ENCODE measurements around the gene CCN2. TPM values are rescaled to one million over a fixed set of nuclear protein-coding genes. Genes with fewer than 3 reads are reported as not detected.

The CCN2 gene
- total RNA-seq, 3 donors from 2014 or later: 91.1 to 122 (median 95.0) TPM

- no peaks in the 10 kb centered on the region for H3K36me3 ChIP-seq
- H3K4me1 ChIP-seq: no peaks in the 10 kb centered on the region
- no peak overlapping the region for H3K4me3 ChIP-seq
- no peak for DNase-seq (ENCODE audit: low spot score in 2 of 2)
- H3K27ac ChIP-seq: no peak overlapping the region
- intact Hi-C loops (cut with DNase I; ENCODE audit: low total_unique reads): no loop called here
- no peak for TF ChIP-seq POLR2A (IDR thresholded peaks at IDR 0.05)
- TF ChIP-seq POLR2AphosphoS5 (IDR thresholded peaks at IDR 0.05): no peak
- TF ChIP-seq CTCF (IDR thresholded peaks at IDR 0.05): no peak
- no peaks in the 10 kb centered on the region for H3K27me3 ChIP-seq
- no peaks in the 10 kb centered on the region for H3K9me3 ChIP-seq
Measured at GRCh38 chr6:131997429-131998153, 46.4 kb upstream of the CCN2 start.

GRCh38 chr6:131995917-131996316 is 44.7 kb upstream of the CCN2 start:
- Histone ChIP-seq H3K27me3 (no peaks in the 10 kb centered on the region), H3K36me3 (no peaks in the 10 kb centered on the region), H3K4me3 (no peak overlapping the region), H3K27ac (no peak overlapping the region), H3K9me3 (no peaks in the 10 kb centered on the region), H3K4me1 (no peaks in the 10 kb centered on the region)
- intact Hi-C loops (cut with DNase I; ENCODE audit: low total_unique reads): no loop called here
- TF ChIP-seq POLR2A (IDR thresholded peaks at IDR 0.05) (no peak), POLR2AphosphoS5 (IDR thresholded peaks at IDR 0.05) (no peak), CTCF (IDR thresholded peaks at IDR 0.05) (no peak)
- no peak for DNase-seq (ENCODE audit: low spot score in 2 of 2)

GRCh38 chr6:131992557-131992956 is 41.4 kb upstream of the CCN2 start:
- Histone ChIP-seq H3K27me3 (no peaks in the 10 kb centered on the region), H3K27ac (no peak overlapping the region), H3K4me1 (no peaks in the 10 kb centered on the region), H3K36me3 (no peaks in the 10 kb centered on the region), H3K9me3 (no peaks in the 10 kb centered on the region), H3K4me3 (no peak overlapping the region)
- intact Hi-C loops (cut with DNase I; ENCODE audit: low total_unique reads): no loop called here
- TF ChIP-seq POLR2AphosphoS5 (IDR thresholded peaks at IDR 0.05) (no peak), CTCF (IDR thresholded peaks at IDR 0.05) (no peak), POLR2A (IDR thresholded peaks at IDR 0.05) (no peak)
- no peak for DNase-seq (ENCODE audit: low spot score in 2 of 2)

- no peaks in the 10 kb centered on the region for H3K27me3 ChIP-seq
- H3K27ac ChIP-seq: no peak overlapping the region
- intact Hi-C loops (cut with DNase I; ENCODE audit: low total_unique reads): no loop called here
- no peak overlapping the region for H3K4me3 ChIP-seq
- no peaks in the 10 kb centered on the region for H3K9me3 ChIP-seq
- no peaks in the 10 kb centered on the region for H3K4me1 ChIP-seq
- no peak for DNase-seq (ENCODE audit: low spot score in 2 of 2)
- TF ChIP-seq POLR2A (IDR thresholded peaks at IDR 0.05) (no peak), CTCF (IDR thresholded peaks at IDR 0.05) (no peak), POLR2AphosphoS5 (IDR thresholded peaks at IDR 0.05) (no peak)
- no peaks in the 10 kb centered on the region for H3K36me3 ChIP-seq
Measured at GRCh38 chr6:131989036-131989435, 37.9 kb upstream of the CCN2 start.

GRCh38 chr6:131982740-131983259 is 31.6 kb upstream of the CCN2 start:
- no peaks in the 10 kb centered on the region for H3K4me1 ChIP-seq
- H3K27me3 ChIP-seq: no peaks in the 10 kb centered on the region
- TF ChIP-seq CTCF (IDR thresholded peaks at IDR 0.05) (no peak), POLR2A (IDR thresholded peaks at IDR 0.05) (no peak), POLR2AphosphoS5 (IDR thresholded peaks at IDR 0.05) (no peak)
- no peak for DNase-seq (ENCODE audit: low spot score in 2 of 2)
- intact Hi-C loops (cut with DNase I; ENCODE audit: low total_unique reads): no loop called here
- H3K9me3 ChIP-seq: no peaks in the 10 kb centered on the region
- no peak overlapping the region for H3K27ac ChIP-seq
- no peaks in the 10 kb centered on the region for H3K36me3 ChIP-seq
- no peak overlapping the region for H3K4me3 ChIP-seq

Data from breast epithelium (tissue), 4 donors.